Measurements from ENCODE around the gene CDK17. TPM values are rescaled to one million over a fixed set of nuclear protein-coding genes. Genes with fewer than 3 reads are reported as not detected.

Gene CDK17
- total and polyA plus RNA-seq, 9 of the 15 experiments (the other 6 are each of a cell fraction or from before 2014, with no cell fraction given) = 4.8 to 39.3 (median 21.6) TPM

- TF ChIP-seq POLR3G (IDR thresholded peaks at IDR 0.05; ENCODE audit: extremely low read depth, insufficient read length, insufficient replicate concordance) (no peak), ZBTB11 (CRISPR knock-in tag; IDR thresholded peaks at IDR 0.05) (no peak; a peak in 1 of 6 replicates), YY1 (IDR thresholded peaks at IDR 0.05; ENCODE audit: borderline replicate concordance in 1 of 3, control insufficient read depth in 1 of 3, extremely low read depth in 1 of 3, insufficient read depth in 3 of 3, insufficient read length in 1 of 3, insufficient replicate concordance in 2 of 3, low read depth in 1 of 3, low read length in 2 of 3) (no peak), PBX2 (CRISPR knock-in tag; IDR thresholded peaks at IDR 0.05; ENCODE audit: low read depth) (no peak), PBX2 (tag; conservative IDR thresholded peaks at IDR 0.05; ENCODE audit: low read depth) (peak; percentile 80), TAF1 (IDR thresholded peaks at IDR 0.05; ENCODE audit: control insufficient read depth, extremely low read depth, insufficient read depth, low read length, severe bottlenecking) (no peak), ETS2 (tag; IDR thresholded peaks at IDR 0.05; ENCODE audit: borderline replicate concordance, poor library complexity, severe bottlenecking) (no peak), ADNP (tag; IDR thresholded peaks at IDR 0.05) (peak; percentile 10; the same call in 1 of the 2 replicates), CBX8 (IDR thresholded peaks at IDR 0.05; ENCODE audit: borderline replicate concordance, extremely low read depth, low read depth, low read length, poor library complexity, severe bottlenecking) (no peak), DDX20 (tag; IDR thresholded peaks at IDR 0.05; ENCODE audit: low read depth) (no peak), PHB2 (IDR thresholded peaks at IDR 0.05; ENCODE audit: low read depth) (no peak), TCF3 (CRISPR knock-in tag; IDR thresholded peaks at IDR 0.05) (peak; percentile 87), SOX6 (IDR thresholded peaks at IDR 0.05) (peak; percentile 97), ESRRA (IDR thresholded peaks at IDR 0.05; ENCODE audit: borderline replicate concordance, low read depth) (0 out of 2 replicates have a peak, but pooled peaks have one; percentile 17), KAT7 (CRISPR knock-in tag; IDR thresholded peaks at IDR 0.05; ENCODE audit: borderline replicate concordance) (peak; percentile 17; the same call in 1 of the 2 replicates), NFE2 (IDR thresholded peaks at IDR 0.05; ENCODE audit: low read depth) (peak; percentile 96), VEZF1 (CRISPR knock-in tag; IDR thresholded peaks at IDR 0.05) (0 out of 2 replicates have a peak, but pooled peaks have one; percentile 9)
Observed at GRCh38 chr12:96375841-96376604, 24.2 kb downstream of the CDK17 start (continued).

Measured in K562 (cell line).